GM18502 (cell line): ENCODE measurements around the gene HESX1.

Experiments used
- ATAC-seq: cut with Tn5 transposase; IDR thresholded peaks from one replicate; pipeline ENCODE4 v1.9.1; 2021; ENCODE audit warnings: mild to moderate bottlenecking; ENCODE audit not compliant: unreplicated experiment, poor library complexity

Gene HESX1

GRCh38 chr3:57169108-57169507 lies 30.7 kb downstream of the HESX1 start:
- no peak for ATAC-seq

DNA sequence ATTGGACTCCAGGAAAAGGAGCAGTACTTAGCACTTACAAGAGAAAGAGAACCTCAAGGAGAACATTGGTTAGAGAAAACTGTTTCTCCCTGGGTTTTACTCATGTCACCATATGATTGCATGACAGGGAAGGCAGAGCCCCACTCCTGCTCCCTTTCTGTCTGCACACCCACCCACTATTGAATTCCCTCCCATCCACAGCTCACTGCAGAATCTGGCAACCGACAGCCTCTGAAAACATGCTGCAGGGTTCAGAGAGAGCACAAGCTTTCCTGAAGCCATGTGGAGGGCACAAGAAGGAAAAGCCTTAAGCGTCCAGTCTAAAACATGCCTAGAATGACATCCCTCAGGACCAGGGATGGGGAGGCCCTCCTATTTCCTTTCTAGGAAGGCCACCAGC lies 31.6 kb downstream of the HESX1 start:
- ATAC-seq: no peak

GRCh38 chr3:57166660-57167059 lies 33.1 kb downstream of the HESX1 start:
- no peak for ATAC-seq

DNA sequence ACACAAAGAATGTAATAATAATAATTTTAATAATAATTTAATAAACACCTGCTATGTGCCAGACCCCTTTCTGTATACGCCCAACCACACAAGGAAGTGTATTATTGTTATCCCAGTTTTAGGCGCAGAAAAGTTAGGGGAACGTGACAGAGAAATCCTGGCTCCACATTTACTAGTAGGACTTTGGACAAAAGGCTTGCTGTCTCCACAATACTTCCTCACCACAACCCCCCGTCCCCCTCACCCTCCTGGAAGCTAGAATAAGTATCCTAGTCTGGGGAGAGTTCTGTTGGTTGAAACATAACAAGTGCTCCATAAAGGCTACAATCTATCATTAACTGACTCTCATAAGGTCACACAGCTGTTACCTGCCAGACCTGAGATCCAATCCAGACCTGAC lies 34.1 kb downstream of the HESX1 start:
- no peak for ATAC-seq

DNA sequence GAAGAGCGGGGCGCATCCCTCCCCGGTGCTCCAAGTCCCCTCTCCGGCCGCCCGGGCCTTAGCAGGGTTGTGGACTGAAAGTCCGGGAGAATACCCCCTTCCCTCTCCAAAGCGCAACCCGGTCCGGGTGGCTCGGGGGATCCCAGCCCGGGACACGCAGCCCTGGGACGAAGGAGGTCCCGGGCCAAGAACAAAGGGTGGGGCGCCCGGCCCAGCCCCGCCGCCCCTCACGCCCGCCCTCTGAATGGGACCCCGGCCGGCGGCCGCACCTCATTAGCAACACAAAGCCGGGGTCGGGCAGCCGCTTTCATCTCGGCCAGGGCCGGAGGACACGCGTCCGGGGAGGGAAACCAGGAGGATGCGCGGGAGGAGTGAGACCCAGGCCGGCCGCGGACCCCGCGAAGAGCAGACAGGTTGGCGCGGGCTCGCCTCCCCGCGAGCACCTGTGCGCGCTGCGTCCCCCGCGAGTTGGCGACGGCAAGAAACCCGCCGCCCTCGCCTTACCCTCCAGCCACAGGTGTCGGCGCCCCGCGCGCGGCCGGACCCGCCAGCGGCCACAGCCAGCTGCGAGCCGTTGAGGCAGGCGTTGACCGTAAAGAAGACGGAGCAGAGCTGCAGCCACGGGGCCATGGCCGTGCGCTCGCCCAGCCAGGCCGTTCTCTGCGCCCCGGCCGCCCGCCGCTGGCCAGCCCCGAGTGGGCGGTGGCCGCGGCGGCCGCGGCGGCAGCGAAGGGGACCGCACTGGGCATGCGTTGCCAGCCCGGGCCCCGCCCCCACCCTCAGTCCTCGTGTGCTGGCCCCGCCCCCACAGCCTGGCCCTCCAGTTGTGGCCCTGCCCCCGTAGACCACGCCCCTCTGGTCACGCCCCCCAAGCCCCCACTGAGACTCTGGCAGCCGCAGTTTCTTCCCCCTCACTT lies 34.9 kb downstream of the HESX1 start, which contains the start of gene IL17RD:
Gene IL17RD, minus strand, starts transcription at position 697 of the 917 bp plus-strand sequence. Its CDS starts 67 bp downstream, at position 630.
- peak; percentile 49 for ATAC-seq

DNA sequence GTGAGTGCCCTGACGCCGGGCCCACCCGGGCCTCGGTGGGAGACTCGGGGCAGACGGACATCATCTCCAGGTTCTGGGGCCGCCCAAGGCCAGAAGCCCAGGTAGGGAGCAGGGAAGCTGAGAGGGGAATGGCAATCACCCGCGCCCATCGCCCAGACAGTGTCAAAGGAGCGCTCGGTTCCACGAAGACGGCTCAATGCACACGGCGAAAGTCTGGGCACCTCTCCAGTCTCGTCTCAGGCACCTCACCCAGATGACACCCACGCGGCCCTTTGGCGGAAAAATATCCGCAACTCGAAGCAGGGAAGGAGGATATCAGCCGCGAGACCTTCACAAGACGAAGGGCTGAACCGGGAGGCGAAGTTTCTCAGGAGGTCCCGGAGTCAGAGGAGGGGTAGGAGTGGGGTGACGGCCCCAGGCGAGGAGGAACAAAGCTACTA lies 35.5 kb downstream of the HESX1 start:
- peak; percentile 20 for ATAC-seq

- ATAC-seq: no peak
Observed at GRCh38 chr3:57163751-57164150, 36.0 kb downstream of the HESX1 start.

DNA sequence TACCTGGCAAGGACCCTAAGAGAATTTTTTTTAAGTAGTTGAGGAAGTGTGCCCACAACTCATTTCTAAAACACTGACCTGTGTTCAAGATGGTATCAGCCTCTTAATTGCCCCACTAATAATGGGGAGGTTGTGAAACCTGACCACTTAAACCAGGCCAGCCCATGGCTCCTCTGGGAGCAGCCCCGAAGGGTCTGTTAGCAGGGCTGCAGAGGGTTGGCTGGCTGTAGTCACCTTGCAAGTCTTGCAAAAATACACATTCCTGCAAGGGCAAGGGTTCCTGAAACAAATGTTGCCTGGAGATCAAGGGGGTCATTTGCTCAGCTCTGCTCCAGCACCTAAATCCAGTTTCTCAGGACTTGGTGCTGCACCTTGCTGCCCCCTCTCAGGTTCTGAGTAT lies 37.9 kb downstream of the HESX1 start:
- no peak for ATAC-seq

GRCh38 chr3:57160765-57161538 lies 38.8 kb downstream of the HESX1 start:
- no peak for ATAC-seq

- no peak for ATAC-seq
Observed at GRCh38 chr3:57160076-57160764, 39.6 kb downstream of the HESX1 start.

GRCh38 chr3:57158813-57159738 lies 40.7 kb downstream of the HESX1 start:
- no peak for ATAC-seq

DNA sequence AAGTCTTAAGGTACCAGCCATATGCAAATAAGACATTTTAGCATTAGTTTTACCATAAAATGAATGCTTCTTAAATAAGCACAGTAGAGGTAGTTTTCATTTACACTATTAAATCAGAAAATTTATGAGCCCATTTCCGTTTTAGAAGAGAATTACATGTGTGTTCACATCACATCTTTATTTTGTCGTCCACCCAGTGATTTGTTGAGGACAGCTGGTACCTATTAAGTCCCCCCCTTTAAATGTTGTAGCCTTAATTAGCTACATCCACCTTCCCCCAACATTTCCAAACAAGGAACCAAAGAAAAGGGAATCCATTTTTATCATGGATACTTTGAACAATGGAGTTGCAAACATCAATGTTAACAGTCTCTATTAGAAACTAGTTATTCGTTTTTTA lies 41.5 kb downstream of the HESX1 start:
- ATAC-seq: no peak

DNA sequence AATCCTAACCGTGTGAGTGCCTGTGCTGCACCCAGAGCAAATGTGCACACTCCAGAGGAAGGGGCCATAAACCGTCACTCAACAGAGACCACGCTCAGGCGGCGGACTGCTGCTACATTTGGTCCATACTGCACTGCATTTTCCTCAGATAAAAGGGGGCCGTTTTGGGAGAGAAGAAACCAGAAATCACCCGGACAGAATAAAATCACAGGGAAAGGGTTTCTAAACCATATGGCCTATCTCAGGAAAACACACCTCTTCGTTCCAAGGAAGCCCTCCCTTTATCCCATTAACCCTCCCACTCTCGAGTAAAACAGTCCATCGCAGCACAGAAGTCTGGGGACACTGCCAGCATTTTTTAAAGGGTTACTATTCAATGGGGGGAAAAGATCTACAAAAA lies 42.2 kb downstream of the HESX1 start:
- ATAC-seq: no peak

DNA sequence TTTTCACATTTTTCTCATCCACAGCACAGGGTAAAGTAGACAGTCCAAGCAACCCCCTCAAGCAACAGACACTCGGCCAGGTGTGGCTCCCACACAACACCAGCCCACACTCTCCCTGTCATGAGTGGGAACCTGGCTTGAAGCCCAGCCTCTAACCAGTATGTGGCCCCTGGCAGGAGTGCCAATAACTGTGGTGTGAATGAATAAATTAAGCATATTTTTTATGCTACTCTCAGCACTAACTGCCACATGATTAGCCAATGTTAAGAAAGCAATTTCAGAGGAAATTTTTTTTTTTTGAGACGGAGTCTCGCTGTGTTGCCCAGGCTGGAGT lies 44.5 kb downstream of the HESX1 start:
- ATAC-seq: no peak

DNA sequence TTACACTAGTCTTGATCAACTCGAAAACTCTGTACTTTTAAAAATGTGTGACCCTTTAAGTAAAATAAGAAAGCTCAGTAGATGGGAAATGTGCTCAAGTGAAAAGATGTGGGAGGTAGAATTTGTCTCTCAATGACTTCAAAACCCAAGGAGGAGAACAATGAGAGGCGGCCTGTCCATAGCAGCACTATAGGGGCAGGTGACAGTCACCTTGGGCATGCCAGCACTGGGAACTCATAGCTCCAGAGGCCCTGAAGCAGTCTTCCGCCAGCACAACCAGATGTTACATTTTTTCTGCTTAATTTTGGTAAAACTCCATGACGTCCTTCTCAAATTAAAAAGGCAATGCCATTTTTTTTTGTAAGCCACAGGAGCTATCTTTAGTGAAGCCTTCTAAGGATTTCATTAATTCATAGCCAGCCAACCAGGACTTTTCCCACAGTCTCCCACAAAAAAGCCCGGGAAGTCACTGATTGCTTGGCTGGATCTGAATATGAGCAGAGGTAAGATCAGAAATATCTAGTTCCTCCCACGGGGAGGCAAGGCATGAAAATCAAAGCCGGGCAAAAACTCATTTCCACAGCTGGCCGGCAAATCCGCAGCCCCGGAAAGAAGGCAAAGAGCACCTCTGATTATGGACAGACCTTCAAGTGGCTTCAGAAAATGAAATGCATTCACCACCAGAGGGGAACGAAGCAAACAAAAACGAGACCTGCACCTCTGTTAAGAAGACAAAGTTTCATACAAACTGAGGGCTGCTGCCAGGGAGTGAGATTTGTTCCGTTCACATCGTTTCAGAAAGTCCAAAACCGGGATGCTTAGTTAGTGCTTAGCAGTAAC lies 45.1 kb downstream of the HESX1 start:
- ATAC-seq: no peak

GRCh38 chr3:57152151-57153143 lies 47.3 kb downstream of the HESX1 start:
- ATAC-seq: no peak

GRCh38 chr3:57151749-57152148 lies 48.0 kb downstream of the HESX1 start:
- no peak for ATAC-seq

- no peak for ATAC-seq
Observed at GRCh38 chr3:57151021-57151449, 48.7 kb downstream of the HESX1 start.
